Effector CD4-positive, alpha-beta T cell (primary cell): Measurements from ENCODE around the gene KCNA10. TPM values are rescaled to one million over a fixed set of nuclear protein-coding genes. Genes with fewer than 3 reads are reported as not detected.

Source experiments
- DNase-seq: peaks from one replicate; pipeline ENCODE4 v3.0.0-alpha.2; 2020
- total RNA-seq: gene quantifications from one replicate; lab custom pipeline; 2026; lab: John Stamatoyannopoulos, UW

The KCNA10 gene
- total RNA-seq, result not detected

GRCh38 chr1:110519125-110519810, at the start of gene KCNA10:
Gene KCNA10 (minus strand): TSS chr1:110519175. CDS start chr1:110518787, 388 bp downstream.
- DNase-seq, result no peak

- no peak for DNase-seq
Observed at GRCh38 chr1:110566836-110567235, 47.9 kb upstream of the KCNA10 start.

- no peak for DNase-seq
Observed at GRCh38 chr1:110565565-110565964, 46.6 kb upstream of the KCNA10 start.

DNA sequence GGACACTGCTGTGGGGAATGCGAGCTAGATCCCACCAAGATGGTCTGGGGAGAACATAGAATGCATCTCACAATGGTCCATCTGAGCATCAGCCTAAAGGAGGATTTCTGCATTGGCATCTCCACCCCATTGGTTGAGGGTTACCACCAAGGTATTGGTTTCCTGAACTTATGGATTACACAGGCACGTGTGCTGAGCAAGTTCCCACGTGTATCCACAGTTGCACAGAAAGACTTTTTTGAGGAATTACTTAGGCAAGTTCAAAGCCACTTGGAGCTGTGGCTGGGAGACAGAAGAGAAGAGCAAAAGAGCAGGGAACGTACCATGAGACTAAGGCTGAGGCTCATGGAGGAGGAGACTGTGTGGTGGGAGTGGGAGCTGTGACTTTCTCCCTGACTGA, 44.1 kb upstream of the KCNA10 start:
- no peak for DNase-seq

DNA sequence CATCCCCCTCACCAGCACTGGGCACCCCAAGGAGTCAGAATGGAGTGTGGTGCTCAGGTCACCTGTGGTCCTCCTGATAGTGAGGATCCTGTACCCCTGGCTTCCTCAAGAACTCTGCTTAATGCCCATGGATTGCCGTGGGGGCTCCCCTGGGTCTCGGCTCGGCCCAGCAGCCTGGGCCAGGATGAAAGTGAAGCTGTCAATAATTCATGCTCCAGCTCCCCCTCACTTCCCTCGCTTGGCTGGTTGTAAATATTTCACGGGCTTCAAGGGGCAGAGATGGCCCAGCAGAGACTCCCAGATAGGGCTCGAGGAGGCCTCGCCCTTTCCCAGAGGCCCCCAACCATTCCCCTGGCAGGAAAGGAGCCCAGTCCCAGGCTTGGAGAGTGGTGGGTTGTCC, 42.6 kb upstream of the KCNA10 start:
- no peak for DNase-seq

GRCh38 chr1:110559157-110559556, 40.2 kb upstream of the KCNA10 start:
- no peak for DNase-seq

- DNase-seq, result no peak
Observed at GRCh38 chr1:110557481-110557880, 38.5 kb upstream of the KCNA10 start.

GRCh38 chr1:110556471-110556807, 37.5 kb upstream of the KCNA10 start:
- DNase-seq, result no peak

DNA sequence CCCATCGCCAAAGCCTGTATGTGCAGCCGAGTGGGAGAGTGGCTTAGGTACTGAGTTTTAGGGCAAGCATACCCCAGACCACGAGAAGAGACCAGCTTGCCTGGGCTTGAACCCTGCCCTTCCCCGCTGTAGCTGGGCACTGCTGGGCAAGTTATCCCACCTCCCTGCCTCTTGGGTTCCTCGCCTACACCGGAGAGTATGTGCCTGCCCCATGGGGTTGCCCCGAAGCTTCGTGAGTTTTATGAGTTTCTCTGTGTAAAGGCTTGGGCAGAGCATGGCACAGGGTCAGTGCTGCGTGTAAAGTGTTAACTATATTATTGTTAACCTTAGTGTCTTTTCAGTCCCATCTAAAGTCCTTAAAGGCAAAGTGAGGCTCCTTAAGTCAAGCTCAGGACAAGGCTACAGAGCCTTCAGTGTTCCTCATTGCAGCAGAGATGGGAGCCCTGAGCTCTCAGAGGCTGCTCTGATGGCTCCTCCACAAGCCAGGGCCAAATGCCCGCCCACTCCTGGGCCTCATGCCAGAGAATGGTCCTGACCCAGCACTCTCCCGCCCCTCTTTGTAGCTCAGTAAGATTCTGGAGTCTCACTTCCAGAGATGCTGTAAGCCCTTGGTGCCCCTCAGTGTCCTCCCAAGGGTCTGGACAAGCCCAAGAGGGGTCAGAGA, 37.0 kb upstream of the KCNA10 start:
- no peak for DNase-seq

GRCh38 chr1:110554871-110555801, 36.2 kb upstream of the KCNA10 start:
- DNase-seq, result peak; percentile 36

DNA sequence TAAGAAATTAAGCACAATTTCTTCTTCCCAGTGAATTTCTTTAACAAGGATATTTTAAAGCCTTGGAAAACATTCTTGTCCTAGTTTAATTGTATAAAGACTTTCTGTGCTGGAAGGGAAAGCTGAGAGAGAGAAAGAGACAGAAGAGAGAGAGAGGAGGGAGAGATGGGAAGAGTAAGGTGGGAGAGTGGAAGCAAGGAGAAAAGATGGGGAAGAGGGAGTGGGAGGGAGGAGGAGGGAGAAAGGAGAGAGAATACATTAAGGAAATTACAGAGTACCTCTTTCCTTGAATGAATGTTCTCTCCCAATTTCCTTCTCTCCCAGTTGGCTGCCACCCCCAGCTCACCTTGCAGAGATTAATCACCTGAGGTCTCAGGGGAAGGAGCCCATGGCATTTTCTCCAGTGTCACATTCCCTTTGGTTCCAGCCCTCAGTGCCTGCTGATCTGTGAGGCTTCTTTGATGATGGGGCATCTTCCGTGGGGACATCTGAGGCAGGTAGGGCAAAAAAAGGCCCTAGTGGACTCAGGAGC, 32.4 kb upstream of the KCNA10 start:
- no peak for DNase-seq

DNA sequence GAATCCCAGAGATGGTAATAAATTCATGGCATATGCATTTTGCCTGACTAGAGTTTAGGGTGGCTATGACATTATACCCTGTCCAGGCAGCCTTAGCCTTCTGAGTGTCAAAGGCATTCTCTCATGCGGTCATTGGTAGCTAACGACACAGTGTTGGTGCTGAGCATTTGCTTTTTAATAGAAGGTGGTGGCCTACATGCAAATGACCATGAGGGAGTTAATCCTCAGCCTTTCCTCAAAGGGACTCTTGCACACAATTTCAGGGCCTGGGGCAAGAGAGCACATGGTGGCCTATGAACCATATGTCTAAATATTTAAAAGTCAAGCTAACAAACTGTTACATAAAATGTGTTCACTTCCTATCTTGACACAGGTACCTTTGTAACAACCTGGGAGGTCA, 30.9 kb upstream of the KCNA10 start:
- no peak for DNase-seq

- no peak for DNase-seq
Observed at GRCh38 chr1:110548381-110548780, 29.4 kb upstream of the KCNA10 start.

GRCh38 chr1:110547017-110547416, 28.0 kb upstream of the KCNA10 start:
- DNase-seq, result no peak

- no peak for DNase-seq
Observed at GRCh38 chr1:110545492-110545891, 26.5 kb upstream of the KCNA10 start.

DNA sequence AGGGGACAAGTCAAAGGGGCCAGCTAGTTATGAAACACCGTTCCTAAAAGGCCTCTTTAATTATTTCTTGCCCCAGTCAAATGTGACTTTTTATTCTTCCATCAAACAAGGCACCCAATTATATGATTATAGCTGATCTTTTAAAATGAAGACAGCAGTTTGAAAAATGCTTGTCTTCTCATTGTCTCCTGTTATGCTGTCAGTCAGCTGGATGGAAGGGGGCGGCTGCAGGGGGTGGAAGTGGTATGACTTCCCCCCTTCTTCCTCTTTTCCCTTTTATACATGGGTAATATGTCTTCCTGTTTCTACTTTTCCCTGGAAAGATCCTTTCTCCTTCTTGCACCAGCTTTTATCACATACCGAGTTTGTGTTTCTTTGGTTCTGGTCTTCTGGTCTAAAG, 25.8 kb upstream of the KCNA10 start:
- DNase-seq, result no peak

- no peak for DNase-seq
Observed at GRCh38 chr1:110542725-110543124, 23.8 kb upstream of the KCNA10 start.

DNA sequence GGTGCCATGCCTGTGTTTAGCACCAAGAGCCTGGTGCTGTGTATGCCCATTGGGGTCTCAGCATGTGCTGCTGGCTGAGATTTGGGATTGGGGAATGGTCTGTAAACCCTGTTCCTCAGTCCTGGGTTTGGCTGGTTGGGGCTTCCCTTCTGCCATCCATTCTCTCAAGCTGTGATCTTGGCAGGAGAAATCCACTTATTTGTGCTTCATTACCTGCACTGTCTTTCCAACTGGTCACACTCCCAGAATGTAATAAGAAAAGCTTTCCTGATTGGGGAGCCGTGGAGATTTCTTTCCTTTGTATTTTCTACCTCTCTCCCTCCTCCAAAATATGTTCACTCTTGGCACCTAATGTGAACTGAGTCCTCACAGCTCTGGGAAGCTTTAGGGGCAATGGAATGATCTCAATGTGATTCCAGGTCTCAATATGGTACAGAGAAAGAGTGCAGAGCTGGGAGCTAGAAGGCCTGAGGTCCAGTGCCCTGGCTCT, 23.0 kb upstream of the KCNA10 start:
- no peak for DNase-seq

DNA sequence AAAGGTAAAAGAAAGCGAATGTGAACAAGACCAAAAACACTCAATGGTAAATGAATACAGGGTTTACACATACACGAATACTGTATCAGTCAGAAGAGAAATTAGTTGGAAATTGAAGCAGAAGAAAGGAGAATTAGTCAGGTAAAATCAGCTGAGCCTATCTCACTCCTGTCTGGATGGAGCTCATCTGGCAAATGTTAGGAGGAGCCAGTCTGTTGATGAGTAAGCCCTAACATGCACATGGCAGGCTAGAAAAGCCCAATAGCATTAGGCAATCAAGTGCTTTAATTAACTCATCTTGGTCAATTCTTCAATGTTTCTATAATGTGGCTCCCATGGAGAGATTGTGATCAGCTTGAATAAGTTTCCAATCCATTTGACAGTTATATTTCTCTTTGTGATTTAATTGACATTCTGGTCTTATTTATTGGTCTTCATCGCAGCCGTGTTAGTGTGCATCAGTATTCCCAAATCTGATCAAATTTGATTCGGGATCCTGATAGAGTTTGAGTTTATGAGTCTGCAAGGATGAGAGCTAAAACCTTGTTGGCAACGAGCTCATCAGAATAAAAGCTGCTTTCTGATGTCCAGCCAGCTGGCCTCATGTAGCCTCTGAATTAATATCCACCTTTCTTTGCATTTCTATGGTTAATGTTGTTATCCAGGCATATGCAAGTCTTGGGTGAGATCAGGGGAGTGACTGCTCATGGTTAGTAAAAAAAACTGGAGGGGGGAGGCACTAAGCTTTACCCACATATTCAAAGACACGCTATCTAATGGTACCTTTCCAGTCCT, 22.1 kb upstream of the KCNA10 start:
- no peak for DNase-seq

- no peak for DNase-seq
Observed at GRCh38 chr1:110538921-110539320, 19.9 kb upstream of the KCNA10 start.

DNA sequence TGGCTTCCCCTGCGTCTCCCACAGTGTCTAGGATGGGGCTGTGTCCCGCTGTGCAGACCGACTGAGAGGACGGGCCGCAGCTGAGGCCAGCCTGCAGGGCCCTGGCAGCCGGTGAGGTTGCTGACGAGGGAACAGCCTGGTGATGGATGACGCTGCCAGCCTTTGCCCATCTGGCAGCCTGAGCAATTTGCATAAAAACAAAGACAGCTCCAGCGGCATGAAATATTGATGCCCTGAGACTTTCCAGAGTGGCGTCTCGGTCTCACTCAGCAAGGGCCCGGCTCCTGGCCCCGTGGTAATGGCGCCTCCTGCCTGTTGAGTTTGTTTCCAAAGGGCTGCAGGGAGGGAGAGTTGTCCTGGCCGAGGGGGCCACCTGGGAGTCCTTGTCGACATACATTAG, 19.1 kb upstream of the KCNA10 start:
- no peak for DNase-seq

- no peak for DNase-seq
Observed at GRCh38 chr1:110535985-110536384, 17.0 kb upstream of the KCNA10 start.
